ENCODE results near the gene SELPLG. TPM values are rescaled to one million over a fixed set of nuclear protein-coding genes. Genes with fewer than 3 reads are reported as not detected.

The SELPLG gene
- polyA plus RNA-seq, 1 donor from 2014 or later: 0.62 TPM

DNA sequence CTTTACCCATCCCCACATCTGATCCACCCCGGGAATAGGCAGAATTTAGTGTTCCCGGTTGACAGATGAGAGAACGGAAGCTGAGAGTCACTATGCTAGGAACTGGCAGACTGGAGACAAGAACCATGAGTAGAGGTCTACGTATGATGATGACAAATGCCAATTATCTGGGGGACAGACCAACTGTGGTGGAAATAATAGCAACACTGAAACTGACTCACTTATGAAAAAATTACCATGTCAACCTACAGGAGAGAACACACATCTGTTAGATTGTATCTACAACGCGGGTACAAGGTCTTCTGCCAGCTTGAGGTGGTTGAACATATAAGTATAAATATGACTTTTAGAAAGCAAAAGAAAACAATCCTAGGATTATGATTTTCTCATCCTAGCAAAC is 15.4 kb upstream of the SELPLG start:
- TF ChIP-seq MXI1 (conservative IDR thresholded peaks at IDR 0.05; ENCODE audit: poor library complexity, severe bottlenecking): no peak
- TF ChIP-seq SMC3 (conservative IDR thresholded peaks at IDR 0.05; ENCODE audit: poor library complexity): no peak
- no peak for TF ChIP-seq TAF1 (IDR thresholded peaks at IDR 0.05; ENCODE audit: low read depth)
- TF ChIP-seq CTCF (IDR thresholded peaks at IDR 0.05; ENCODE audit: poor library complexity, severe bottlenecking): no peak
- TF ChIP-seq EZH2 (IDR thresholded peaks at IDR 0.05; ENCODE audit: borderline replicate concordance, insufficient read depth, low read length, poor library complexity, severe bottlenecking): no peak
- no peak for TF ChIP-seq RAD21 (conservative IDR thresholded peaks at IDR 0.05)
- no peak for TF ChIP-seq EP300 (conservative IDR thresholded peaks at IDR 0.05; ENCODE audit: poor library complexity, severe bottlenecking)
- TF ChIP-seq POLR2AphosphoS5 (IDR thresholded peaks at IDR 0.05): no peak
- TF ChIP-seq REST (IDR thresholded peaks at IDR 0.05; ENCODE audit: borderline replicate concordance): no peak
- Histone ChIP-seq H3K9me2 (ENCODE audit: insufficient read depth, low read length) (no peaks in the 10 kb centered on the region), H3K27me3 (ENCODE audit: insufficient read depth, low read depth, low read length) (no peaks in the 10 kb centered on the region), H2AFZ (ENCODE audit: low read depth, low read length) (no peak overlapping the region), H4K20me1 (ENCODE audit: insufficient read depth) (no peaks in the 10 kb centered on the region), H3K4me3 (ENCODE audit: low read length) (no peak overlapping the region), H3K9ac (ENCODE audit: low read length) (no peak overlapping the region), H3K4me2 (ENCODE audit: low read length) (no peak overlapping the region), H3K79me2 (replicated peaks; ENCODE audit: insufficient read depth, low read length) (no peaks in the 10 kb centered on the region), H3K36me3 (ENCODE audit: insufficient read depth, low read length) (peaks cover 12% of the 10 kb centered on the region), H3K9me3 (ENCODE audit: low read length) (no peaks in the 10 kb centered on the region), H3K27ac (ENCODE audit: low read length) (no peak overlapping the region), H3F3A (ENCODE audit: insufficient read depth, low read length, poor library complexity, severe bottlenecking) (no peaks in the 10 kb centered on the region)

- Histone ChIP-seq H3K27ac (ENCODE audit: low read length) (no peak overlapping the region), H3K27me3 (ENCODE audit: insufficient read depth, low read depth, low read length) (no peaks in the 10 kb centered on the region), H3K9me3 (ENCODE audit: low read length) (no peaks in the 10 kb centered on the region), H3K79me2 (replicated peaks; ENCODE audit: insufficient read depth, low read length) (no peaks in the 10 kb centered on the region), H3K4me2 (ENCODE audit: low read length) (no peak overlapping the region), H3K9ac (ENCODE audit: low read length) (no peak overlapping the region), H2AFZ (ENCODE audit: low read depth, low read length) (no peak overlapping the region), H4K20me1 (ENCODE audit: insufficient read depth) (no peaks in the 10 kb centered on the region), H3K36me3 (ENCODE audit: insufficient read depth, low read length) (peaks cover 12% of the 10 kb centered on the region), H3F3A (ENCODE audit: insufficient read depth, low read length, poor library complexity, severe bottlenecking) (no peaks in the 10 kb centered on the region), H3K9me2 (ENCODE audit: insufficient read depth, low read length) (no peaks in the 10 kb centered on the region), H3K4me3 (ENCODE audit: low read length) (no peak overlapping the region)
- TF ChIP-seq REST (IDR thresholded peaks at IDR 0.05; ENCODE audit: borderline replicate concordance) (no peak), EP300 (conservative IDR thresholded peaks at IDR 0.05; ENCODE audit: poor library complexity, severe bottlenecking) (no peak), TAF1 (IDR thresholded peaks at IDR 0.05; ENCODE audit: low read depth) (no peak), CTCF (IDR thresholded peaks at IDR 0.05; ENCODE audit: poor library complexity, severe bottlenecking) (no peak), POLR2AphosphoS5 (IDR thresholded peaks at IDR 0.05) (no peak), RAD21 (conservative IDR thresholded peaks at IDR 0.05) (no peak), MXI1 (conservative IDR thresholded peaks at IDR 0.05; ENCODE audit: poor library complexity, severe bottlenecking) (no peak), EZH2 (IDR thresholded peaks at IDR 0.05; ENCODE audit: borderline replicate concordance, insufficient read depth, low read length, poor library complexity, severe bottlenecking) (no peak), SMC3 (conservative IDR thresholded peaks at IDR 0.05; ENCODE audit: poor library complexity) (no peak)
These were observed 14.7 kb upstream of the SELPLG start for GRCh38 chr12:108648371-108648770.
